Activated CD8-positive, alpha-beta memory T cell treated with anti-CD3 and anti-CD28 coated beads, Interleukin-2, amount 50 U/mL, for 1 hour (primary cell): ENCODE data around the gene BHLHE23.
A peak's percentile ranks its signal among the peaks of the same experiment; 100 is the strongest.

Experiments
- DNase-seq: peaks from one replicate; pipeline ENCODE4 v3.0.0-alpha.2; 2020; ENCODE audit errors: extremely low read depth

BHLHE23 gene

GRCh38 chr20:62991196-62991807, 15.5 kb downstream of the BHLHE23 start:
- no peak for DNase-seq

GRCh38 chr20:62990306-62990825, 16.4 kb downstream of the BHLHE23 start:
- no peak for DNase-seq

GRCh38 chr20:62989201-62989601, 17.6 kb downstream of the BHLHE23 start:
- no peak for DNase-seq

GRCh38 chr20:62987114-62987513, 19.6 kb downstream of the BHLHE23 start:
- no peak for DNase-seq

- no peak for DNase-seq
These were observed 20.4 kb downstream of the BHLHE23 start for GRCh38 chr20:62986257-62986800.

GRCh38 chr20:62985444-62985778, 21.4 kb downstream of the BHLHE23 start:
- DNase-seq = no peak

GRCh38 chr20:62984666-62985443, 21.9 kb downstream of the BHLHE23 start:
- no peak for DNase-seq

- DNase-seq = no peak
These were observed 23.6 kb downstream of the BHLHE23 start for GRCh38 chr20:62983210-62983609.

GRCh38 chr20:62982124-62983075, 24.4 kb downstream of the BHLHE23 start:
- DNase-seq = no peak

- peak; percentile 41 for DNase-seq
These were observed 25.8 kb downstream of the BHLHE23 start for GRCh38 chr20:62980970-62981369.

- DNase-seq = no peak
These were observed 26.3 kb downstream of the BHLHE23 start for GRCh38 chr20:62980380-62980960.

GRCh38 chr20:62979876-62980373, 26.8 kb downstream of the BHLHE23 start:
- DNase-seq = no peak

- no peak for DNase-seq
These were observed 27.5 kb downstream of the BHLHE23 start for GRCh38 chr20:62979310-62979709.

- no peak for DNase-seq
These were observed 28.2 kb downstream of the BHLHE23 start for GRCh38 chr20:62978561-62978943.

GRCh38 chr20:62977613-62978560, 28.9 kb downstream of the BHLHE23 start:
- peak; percentile 86 for DNase-seq

GRCh38 chr20:62976886-62977285, 29.9 kb downstream of the BHLHE23 start:
- no peak for DNase-seq

GRCh38 chr20:62975812-62976508, 30.8 kb downstream of the BHLHE23 start:
- DNase-seq = no peak

- no peak for DNase-seq
These were observed 31.5 kb downstream of the BHLHE23 start for GRCh38 chr20:62975251-62975760.
